Sciatic nerve (tissue), 2 donors: ENCODE measurements around the gene PCSK5. TPM values are rescaled to one million over a fixed set of nuclear protein-coding genes. Genes with fewer than 3 reads are reported as not detected.

Source experiments
- ATAC-seq: fragments of 200-7000 bp; cut with Tn5 transposase; one replicate; pipeline ENCODE4 v1.9.1; 2020; ENCODE audit warnings: mild to moderate bottlenecking, moderate library complexity
- DNase-seq: peaks from one replicate; pipeline ENCODE4 v3.0.0-alpha.2; 2020; ENCODE audit warnings: low spot score
- intact Hi-C: fragments of 100-400 bp; cut with DNase I; formaldehyde crosslinking; loops from one replicate; pipeline ENCODE4 v1.14.2; 2022
- total RNA-seq: library from RNA; stranded (reverse); fragmentation: NEBNext Ultra II Directional; extraction: Animal tissue kit (Norgen Biotek cat#: 25700); gene quantifications from one replicate; pipeline ENCODE4 v1.2.1, GENCODE V29; 2021
- donor health status: DM: no; HTN: no; CAD: no.
- donor health status: DM: no; HTN: no; CAD: no.

The PCSK5 gene
- total RNA-seq, 1 donor from 2014 or later, result 18.8 TPM

GRCh38 chr9:76153339-76153738 lies 262.9 kb downstream of the PCSK5 start:
- intact Hi-C loops, result no loop called here
- no peak for DNase-seq
- no peak for ATAC-seq

- DNase-seq (no peak), ATAC-seq (no peak)
- intact Hi-C loops, result no loop called here
These were observed 263.6 kb downstream of the PCSK5 start for GRCh38 chr9:76153902-76154629.

GRCh38 chr9:76155361-76155760 lies 264.9 kb downstream of the PCSK5 start:
- no peak for ATAC-seq
- no peak for DNase-seq
- intact Hi-C loops, result no loop called here

GRCh38 chr9:76158713-76159112 lies 268.2 kb downstream of the PCSK5 start:
- DNase-seq, result no peak
- no peak for ATAC-seq
- intact Hi-C loops, result no loop called here

GRCh38 chr9:76159293-76159926 lies 268.9 kb downstream of the PCSK5 start:
- no peak for ATAC-seq
- intact Hi-C loops, result no loop called here

GRCh38 chr9:76161106-76161505 lies 270.6 kb downstream of the PCSK5 start:
- ATAC-seq (no peak), DNase-seq (no peak)
- intact Hi-C loops, result no loop called here

More at GRCh38 chr9:76159293-76159926, 268.9 kb downstream of the PCSK5 start:
- no peak for DNase-seq

- ATAC-seq (peak; percentile 69), DNase-seq (no peak)
- intact Hi-C loops, result no loop called here
These were observed 271.1 kb downstream of the PCSK5 start for GRCh38 chr9:76161541-76161940.

- peak; percentile 81 for ATAC-seq
These were observed 271.7 kb downstream of the PCSK5 start for GRCh38 chr9:76162086-76162730.

GRCh38 chr9:76162751-76163500 lies 272.5 kb downstream of the PCSK5 start:
- ATAC-seq, result peak; percentile 74
- DNase-seq, result no peak
- intact Hi-C loops, result no loop called here

More at GRCh38 chr9:76162086-76162730, 271.7 kb downstream of the PCSK5 start:
- no peak for DNase-seq
- intact Hi-C loops, result no loop called here

- no peak for ATAC-seq
- intact Hi-C loops, result no loop called here
These were observed 276.1 kb downstream of the PCSK5 start for GRCh38 chr9:76166526-76166925.

GRCh38 chr9:76176171-76176570 lies 285.7 kb downstream of the PCSK5 start:
- intact Hi-C loops, result no loop called here
- ATAC-seq, result no peak
- DNase-seq, result no peak

More at GRCh38 chr9:76166526-76166925, 276.1 kb downstream of the PCSK5 start:
- no peak for DNase-seq

- ATAC-seq (no peak), DNase-seq (no peak)
- intact Hi-C loops, result no loop called here
These were observed 287.5 kb downstream of the PCSK5 start for GRCh38 chr9:76177931-76178330.

- no peak for DNase-seq
- ATAC-seq, result no peak
- intact Hi-C loops, result no loop called here
These were observed 290.1 kb downstream of the PCSK5 start for GRCh38 chr9:76180541-76180940.

GRCh38 chr9:76181020-76181641 lies 290.7 kb downstream of the PCSK5 start:
- DNase-seq (no peak), ATAC-seq (no peak)
- intact Hi-C loops, result no loop called here

GRCh38 chr9:76181781-76182180 lies 291.3 kb downstream of the PCSK5 start:
- ATAC-seq, result no peak
- no peak for DNase-seq
- intact Hi-C loops, result no loop called here

GRCh38 chr9:76185432-76185831 lies 295.0 kb downstream of the PCSK5 start:
- DNase-seq, result no peak
- intact Hi-C loops, result no loop called here
- ATAC-seq, result no peak

GRCh38 chr9:76188286-76188685 lies 297.8 kb downstream of the PCSK5 start:
- DNase-seq, result no peak
- intact Hi-C loops, result no loop called here
- no peak for ATAC-seq

- intact Hi-C loops, result no loop called here
- ATAC-seq, result no peak
These were observed 298.4 kb downstream of the PCSK5 start for GRCh38 chr9:76188905-76189304.

GRCh38 chr9:76191493-76191892 lies 301.0 kb downstream of the PCSK5 start:
- ATAC-seq (no peak), DNase-seq (no peak)
- intact Hi-C loops, result no loop called here

More at GRCh38 chr9:76188905-76189304, 298.4 kb downstream of the PCSK5 start:
- no peak for DNase-seq
